SK-N-MC (cell line): ENCODE results near the gene SLC6A3.

ENCODE experiments used
- DNase-seq: peaks from one replicate; pipeline ENCODE4 v3.0.0-alpha.2; 2011; ENCODE audit warnings: low read depth, low spot score
- H3K27ac ChIP-seq: fragments of 200-600 bp; sonication (generic); 2 replicates; pipeline ENCODE4 v1.5.1; 2016; ENCODE audit warnings: mixed run types
- H3K36me3 ChIP-seq: fragments of 200-600 bp; sonication (generic); 2 replicates; pipeline ENCODE4 v1.6.1; 2017; ENCODE audit warnings: antibody characterized with exemption, low read length, mixed read lengths; ENCODE audit not compliant: insufficient read depth
- H3K4me3 ChIP-seq: fragments of 200-600 bp; sonication (generic); 2 replicates; pipeline ENCODE4 v1.5.1; 2016
- H3K9ac ChIP-seq: fragments of 200-600 bp; sonication (generic); 2 replicates; pipeline ENCODE4 v1.8.0; 2017; ENCODE audit warnings: mixed run types, mixed read lengths; ENCODE audit not compliant: insufficient read length
- H3K9me3 ChIP-seq: fragments of 200-600 bp; sonication (generic); 2 replicates; pipeline ENCODE4 v1.6.1; 2017; ENCODE audit warnings: low read depth, mild to moderate bottlenecking, antibody characterized with exemption, low read length, moderate library complexity, mixed read lengths
- EZH2 ChIP-seq: fragments of 200-600 bp; sonication (generic); IDR thresholded peaks from one replicate; pipeline ENCODE4 v1.6.1; 2017; ENCODE audit warnings: antibody characterized with exemption
- FOXP2 ChIP-seq: optimal IDR thresholded peaks from 2 replicates; pipeline ENCODE3; 2011; ENCODE audit warnings: mild to moderate bottlenecking, moderate library complexity; ENCODE audit not compliant: insufficient read depth; ENCODE audit errors: extremely low read length, control extremely low read depth
- POLR2AphosphoS5 ChIP-seq: IDR thresholded peaks from 2 replicates; pipeline ENCODE4 v1.6.1; 2012; ENCODE audit warnings: mild to moderate bottlenecking, low read depth, low read length, borderline replicate concordance

The SLC6A3 gene

GRCh38 chr5:1405539-1406530 is 39.4 kb downstream of the SLC6A3 start:
- H3K9ac ChIP-seq = no peak overlapping the region
- TF ChIP-seq FOXP2 (no peak), POLR2AphosphoS5 (no peak), EZH2 (no peak)
- no peak overlapping the region for H3K4me3 ChIP-seq
- no peaks in the 10 kb centered on the region for H3K9me3 ChIP-seq
- H3K36me3 ChIP-seq = no peaks in the 10 kb centered on the region
- no peak for DNase-seq
- no peak overlapping the region for H3K27ac ChIP-seq

GRCh38 chr5:1405121-1405520 is 40.1 kb downstream of the SLC6A3 start:
- no peak overlapping the region for H3K9ac ChIP-seq
- no peak overlapping the region for H3K27ac ChIP-seq
- DNase-seq = no peak
- H3K9me3 ChIP-seq = no peaks in the 10 kb centered on the region
- no peak overlapping the region for H3K4me3 ChIP-seq
- TF ChIP-seq POLR2AphosphoS5 = no peak
- no peak for TF ChIP-seq FOXP2
- TF ChIP-seq EZH2 = no peak
- H3K36me3 ChIP-seq = no peaks in the 10 kb centered on the region

- H3K9ac ChIP-seq = no peak overlapping the region
- no peaks in the 10 kb centered on the region for H3K36me3 ChIP-seq
- DNase-seq = no peak
- H3K9me3 ChIP-seq = no peaks in the 10 kb centered on the region
- no peak for TF ChIP-seq EZH2
- TF ChIP-seq POLR2AphosphoS5 = no peak
- no peak for TF ChIP-seq FOXP2
- H3K27ac ChIP-seq = no peak overlapping the region
- H3K4me3 ChIP-seq = no peak overlapping the region
These were observed 41.2 kb downstream of the SLC6A3 start for GRCh38 chr5:1404062-1404461.

- TF ChIP-seq FOXP2 = no peak
- TF ChIP-seq POLR2AphosphoS5 = no peak
- no peak for TF ChIP-seq EZH2
- Histone ChIP-seq H3K9ac (no peak overlapping the region), H3K4me3 (no peak overlapping the region), H3K9me3 (no peaks in the 10 kb centered on the region), H3K36me3 (no peaks in the 10 kb centered on the region), H3K27ac (no peak overlapping the region)
- DNase-seq = no peak
These were observed 42.5 kb downstream of the SLC6A3 start for GRCh38 chr5:1402611-1403255.

GRCh38 chr5:1401536-1402138 is 43.6 kb downstream of the SLC6A3 start:
- no peak overlapping the region for H3K27ac ChIP-seq
- DNase-seq = no peak
- H3K4me3 ChIP-seq = no peak overlapping the region
- H3K36me3 ChIP-seq = no peaks in the 10 kb centered on the region
- no peak overlapping the region for H3K9ac ChIP-seq
- no peaks in the 10 kb centered on the region for H3K9me3 ChIP-seq
- TF ChIP-seq POLR2AphosphoS5 = no peak
- TF ChIP-seq EZH2 = no peak
- TF ChIP-seq FOXP2 = no peak

GRCh38 chr5:1400936-1401335 is 44.3 kb downstream of the SLC6A3 start:
- Histone ChIP-seq H3K9me3 (no peaks in the 10 kb centered on the region), H3K27ac (no peak overlapping the region), H3K36me3 (no peaks in the 10 kb centered on the region), H3K4me3 (no peak overlapping the region), H3K9ac (no peak overlapping the region)
- TF ChIP-seq FOXP2 = no peak
- TF ChIP-seq EZH2 = no peak
- TF ChIP-seq POLR2AphosphoS5 = no peak
- no peak for DNase-seq

GRCh38 chr5:1400211-1400855 is 44.9 kb downstream of the SLC6A3 start:
- Histone ChIP-seq H3K9me3 (no peaks in the 10 kb centered on the region), H3K27ac (no peak overlapping the region), H3K9ac (no peak overlapping the region), H3K4me3 (no peak overlapping the region), H3K36me3 (no peaks in the 10 kb centered on the region)
- no peak for TF ChIP-seq FOXP2
- TF ChIP-seq EZH2 = no peak
- no peak for TF ChIP-seq POLR2AphosphoS5
- no peak for DNase-seq

GRCh38 chr5:1399737-1400136 is 45.5 kb downstream of the SLC6A3 start:
- no peak for DNase-seq
- no peaks in the 10 kb centered on the region for H3K9me3 ChIP-seq
- TF ChIP-seq EZH2 (no peak), FOXP2 (no peak), POLR2AphosphoS5 (no peak)
- no peak overlapping the region for H3K9ac ChIP-seq
- no peak overlapping the region for H3K27ac ChIP-seq
- no peaks in the 10 kb centered on the region for H3K36me3 ChIP-seq
- no peak overlapping the region for H3K4me3 ChIP-seq
